Activated CD8-positive, alpha-beta memory T cell treated with anti-CD3 and anti-CD28 coated beads for 48 hours (primary cell): Measurements from ENCODE around the gene TTLL10.

Experiments used
- DNase-seq, 3 experiments: peaks; one replicate each; pipeline ENCODE4 v3.0.0-alpha.2; 2020; ENCODE audit warnings: low read depth in 2 of 3, low spot score in 2 of 3

Gene TTLL10

GRCh38 chr1:1217621-1218523 is 44.2 kb downstream of the TTLL10 start:
- no peak for DNase-seq

GRCh38 chr1:1218524-1219200 is 45.0 kb downstream of the TTLL10 start:
- no peak for DNase-seq

- DNase-seq: no peak
Measured at GRCh38 chr1:1219341-1219740, 45.7 kb downstream of the TTLL10 start.

- DNase-seq: no peak
Measured at GRCh38 chr1:1220197-1220596, 46.5 kb downstream of the TTLL10 start.

GRCh38 chr1:1221887-1222574 is 48.4 kb downstream of the TTLL10 start:
- DNase-seq: no peak

GRCh38 chr1:1222575-1223225 is 49.0 kb downstream of the TTLL10 start:
- no peak for DNase-seq

GRCh38 chr1:1223321-1223720 is 49.6 kb downstream of the TTLL10 start:
- no peak for DNase-seq

- no peak for DNase-seq
Measured at GRCh38 chr1:1223891-1224290, 50.2 kb downstream of the TTLL10 start.

- no peak for DNase-seq
Measured at GRCh38 chr1:1225238-1225845, 51.7 kb downstream of the TTLL10 start.

- no peak for DNase-seq
Measured at GRCh38 chr1:1225913-1226312, 52.2 kb downstream of the TTLL10 start.

GRCh38 chr1:1226566-1227362 is 53.1 kb downstream of the TTLL10 start:
- no peak for DNase-seq

- DNase-seq: no peak
Measured at GRCh38 chr1:1227386-1227785, 53.7 kb downstream of the TTLL10 start.

- DNase-seq: no peak
Measured at GRCh38 chr1:1228187-1228586, 54.5 kb downstream of the TTLL10 start.

- DNase-seq: no peak
Measured at GRCh38 chr1:1228596-1229321, 55.1 kb downstream of the TTLL10 start.

GRCh38 chr1:1229770-1230169 is 56.1 kb downstream of the TTLL10 start:
- DNase-seq: no peak

- DNase-seq: no peak
Measured at GRCh38 chr1:1230656-1231399, 57.1 kb downstream of the TTLL10 start.

- peak; percentile 83 to 95 (median 90) for DNase-seq
Measured at GRCh38 chr1:1231400-1232207, 57.9 kb downstream of the TTLL10 start, which contains the start of gene SDF4. Gene SDF4 (minus strand): TSS chr1:1232001. CDS start chr1:1228772, 3,229 bp downstream.
